CD4-positive, alpha-beta T cell treated with Interleukin-4 for 4 hours (primary cell): Measurements from ENCODE around the gene TPSAB1.
"Not testable (repeated sequence)": the region's sequence is repeated elsewhere in the genome, so short reads cannot be mapped to it uniquely, and the experiment has no call there.

Source experiments
- DNase-seq: peaks from one replicate; pipeline ENCODE4 v3.0.0-alpha.2; 2020

The TPSAB1 gene

DNA sequence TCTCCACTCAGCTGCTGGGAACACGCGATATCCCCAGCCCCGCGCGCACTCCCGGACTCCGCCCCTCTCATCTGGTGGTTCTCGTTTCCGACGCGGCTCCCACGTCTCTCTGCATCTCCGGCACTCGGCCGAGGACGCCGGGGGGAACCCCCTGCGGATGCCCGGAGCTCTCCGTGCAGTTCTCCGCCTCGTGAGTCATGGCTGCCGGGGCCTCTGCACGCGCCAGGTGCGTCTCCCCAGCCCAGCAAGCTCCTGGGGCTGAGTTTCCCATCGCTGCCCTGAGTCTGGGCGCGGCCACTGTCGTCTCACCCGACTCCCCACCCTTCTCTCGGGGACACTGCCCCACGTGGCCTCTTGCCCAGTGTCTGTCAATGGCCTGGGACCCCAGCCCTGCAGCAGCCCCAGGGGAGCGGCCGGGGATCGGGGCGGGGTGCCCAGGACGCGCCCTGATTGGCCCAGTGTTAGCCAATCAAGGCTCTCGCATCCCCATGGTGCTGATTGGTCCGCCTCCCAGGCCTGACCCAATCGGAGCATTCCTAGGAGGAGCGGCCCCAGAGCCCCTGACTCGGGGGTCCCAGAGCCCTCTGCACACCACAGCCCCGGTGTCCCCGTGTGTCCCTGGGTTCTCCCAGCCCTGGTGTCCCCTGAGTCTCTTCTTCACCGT is 13.3 kb downstream of the TPSAB1 start:
- not testable (repeated sequence) for DNase-seq

DNA sequence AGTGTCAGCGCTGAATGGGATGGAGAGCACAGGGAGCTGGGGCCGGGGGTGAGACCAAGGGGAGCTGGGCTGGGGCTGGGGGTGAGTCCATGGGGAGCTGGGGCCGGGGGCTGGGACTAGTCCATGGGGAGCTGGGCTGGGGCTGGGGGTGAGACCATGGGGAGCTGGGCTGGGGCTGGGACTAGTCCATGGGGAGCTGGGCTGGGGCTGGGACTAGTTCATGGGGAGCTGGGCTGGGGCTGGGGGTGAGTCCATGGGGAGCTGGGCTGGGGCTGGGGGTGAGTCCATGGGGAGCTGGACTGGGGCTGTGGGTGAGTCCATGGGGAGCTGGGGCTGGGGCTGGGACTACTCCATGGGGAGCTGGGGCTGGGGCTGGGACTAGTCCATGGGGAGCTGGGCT is 14.3 kb downstream of the TPSAB1 start:
- DNase-seq = not testable (repeated sequence)

DNA sequence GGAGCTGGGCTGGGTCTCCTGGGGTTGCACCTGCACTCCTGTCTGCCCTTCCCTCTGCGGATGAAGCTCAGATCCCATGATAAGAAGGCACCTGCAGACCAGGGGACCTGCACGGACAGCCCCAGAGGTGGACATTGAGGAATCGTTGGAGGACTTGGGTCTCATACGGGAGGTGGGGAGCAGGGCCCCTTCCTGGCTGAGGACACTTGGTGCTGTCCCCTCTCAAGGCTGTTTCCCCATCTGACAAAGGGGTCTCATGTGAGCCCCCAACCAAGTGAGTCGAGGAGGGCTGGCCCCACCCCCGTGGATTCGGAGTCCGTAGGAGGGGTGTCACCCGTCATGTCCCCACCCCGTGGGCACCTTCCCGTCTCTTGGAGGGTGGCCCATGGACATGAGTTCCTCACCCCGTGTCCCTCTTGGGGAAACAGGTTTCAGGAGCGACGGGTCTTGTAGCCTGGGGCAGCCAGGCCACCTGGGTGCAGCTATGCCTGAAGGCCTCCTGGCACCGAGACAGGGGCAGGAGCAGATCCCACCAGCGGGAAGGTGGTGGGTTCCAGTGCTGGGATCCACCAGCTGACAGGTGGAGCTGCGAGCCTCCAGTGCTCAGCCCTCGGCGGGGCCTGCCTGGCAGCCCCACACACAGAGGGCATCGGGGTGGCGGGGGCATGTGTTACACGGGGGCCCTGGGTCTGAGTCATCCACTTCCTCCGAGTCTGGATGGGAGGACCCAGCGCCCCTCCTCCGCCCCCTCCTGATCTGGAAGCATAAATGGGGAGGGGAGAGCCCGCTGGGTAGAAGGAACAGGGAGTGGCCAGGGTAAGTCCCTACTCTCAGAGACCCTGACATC is 15.0 kb downstream of the TPSAB1 start, which contains the start of gene TPSD1:
TPSD1 (plus strand) TSS at position 794 of the 847 bp plus-strand sequence. CDS start 212 bp downstream, outside the sequence.
- not testable (repeated sequence) for DNase-seq

DNA sequence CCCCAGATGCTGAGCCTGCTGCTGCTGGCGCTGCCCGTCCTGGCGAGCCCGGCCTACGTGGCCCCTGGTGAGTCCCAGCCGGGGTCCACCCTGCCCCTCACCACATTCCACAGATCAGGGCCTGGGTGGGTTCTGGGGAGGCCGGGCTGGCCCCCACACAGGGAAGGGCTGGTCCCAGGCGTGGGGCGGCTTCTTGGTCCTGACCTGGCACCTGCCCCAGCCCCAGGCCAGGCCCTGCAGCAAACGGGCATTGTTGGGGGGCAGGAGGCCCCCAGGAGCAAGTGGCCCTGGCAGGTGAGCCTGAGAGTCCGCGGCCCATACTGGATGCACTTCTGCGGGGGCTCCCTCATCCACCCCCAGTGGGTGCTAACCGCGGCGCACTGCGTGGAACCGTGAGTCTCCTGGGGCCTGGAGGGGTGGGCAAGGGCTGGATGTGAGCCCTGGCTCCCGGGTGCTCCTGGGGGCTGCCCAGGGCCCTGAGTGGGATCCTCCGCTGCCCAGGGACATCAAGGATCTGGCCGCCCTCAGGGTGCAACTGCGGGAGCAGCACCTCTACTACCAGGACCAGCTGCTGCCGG is 15.9 kb downstream of the TPSAB1 start:
- DNase-seq = not testable (repeated sequence)

DNA sequence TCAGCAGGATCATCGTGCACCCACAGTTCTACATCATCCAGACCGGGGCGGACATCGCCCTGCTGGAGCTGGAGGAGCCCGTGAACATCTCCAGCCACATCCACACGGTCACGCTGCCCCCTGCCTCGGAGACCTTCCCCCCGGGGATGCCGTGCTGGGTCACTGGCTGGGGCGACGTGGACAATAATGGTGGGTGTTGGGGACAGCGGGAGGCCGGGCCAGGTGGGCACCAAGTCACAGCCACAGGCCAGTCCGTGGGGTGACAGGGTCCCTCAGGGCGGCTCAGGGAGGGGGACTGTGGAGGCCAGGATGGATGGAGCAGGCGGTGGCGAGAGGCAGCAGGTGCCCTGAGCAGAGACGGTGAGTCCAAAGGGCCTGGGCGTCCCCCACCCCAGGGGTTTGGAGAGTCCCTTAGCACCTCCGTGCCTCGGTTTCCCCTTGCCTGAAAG is 16.4 kb downstream of the TPSAB1 start:
- no peak for DNase-seq

DNA sequence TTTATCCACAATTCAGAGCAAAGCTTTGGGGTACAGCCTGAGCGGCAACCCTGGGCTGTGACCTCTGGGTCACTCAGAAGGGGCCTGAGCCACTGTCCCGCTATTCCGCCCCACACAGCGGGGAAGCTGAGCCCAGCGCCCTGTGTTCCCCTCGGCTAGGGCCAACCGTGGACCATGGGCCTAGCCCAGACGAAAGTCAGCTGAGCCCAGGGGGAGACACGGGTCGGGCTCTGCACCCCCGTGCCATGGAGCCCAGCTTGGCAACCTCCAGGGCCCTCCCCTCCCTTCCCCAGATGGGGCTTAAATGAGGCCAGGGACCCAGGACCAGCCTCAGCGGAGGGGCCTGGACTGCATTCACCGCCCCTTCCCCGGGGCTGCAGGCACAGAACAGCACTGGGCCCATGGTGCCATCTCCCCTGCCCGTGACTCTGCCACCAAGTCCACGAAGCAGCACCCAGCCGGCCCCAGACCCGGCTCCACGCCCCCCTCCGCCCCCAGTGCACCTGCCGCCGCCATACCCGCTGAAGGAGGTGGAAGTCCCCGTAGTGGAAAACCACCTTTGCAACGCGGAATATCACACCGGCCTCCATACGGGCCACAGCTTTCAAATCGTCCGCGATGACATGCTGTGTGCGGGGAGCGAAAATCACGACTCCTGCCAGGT is 17.2 kb downstream of the TPSAB1 start:
- no peak for DNase-seq

DNA sequence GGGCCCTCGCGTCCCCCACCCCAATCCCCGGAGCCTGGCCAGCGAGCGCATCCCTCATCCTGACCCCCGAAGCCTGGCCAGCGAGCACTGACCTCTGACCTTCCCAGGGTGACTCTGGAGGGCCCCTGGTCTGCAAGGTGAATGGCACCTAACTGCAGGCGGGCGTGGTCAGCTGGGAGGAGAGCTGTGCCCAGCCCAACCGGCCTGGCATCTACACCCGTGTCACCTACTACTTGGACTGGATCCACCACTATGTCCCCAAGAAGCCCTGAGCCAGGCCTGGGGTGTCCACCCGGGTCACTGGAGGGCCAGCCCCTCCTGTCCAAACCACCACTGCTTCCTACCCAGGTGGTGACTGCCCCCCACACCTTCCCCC is 17.7 kb downstream of the TPSAB1 start:
- DNase-seq = no peak

DNA sequence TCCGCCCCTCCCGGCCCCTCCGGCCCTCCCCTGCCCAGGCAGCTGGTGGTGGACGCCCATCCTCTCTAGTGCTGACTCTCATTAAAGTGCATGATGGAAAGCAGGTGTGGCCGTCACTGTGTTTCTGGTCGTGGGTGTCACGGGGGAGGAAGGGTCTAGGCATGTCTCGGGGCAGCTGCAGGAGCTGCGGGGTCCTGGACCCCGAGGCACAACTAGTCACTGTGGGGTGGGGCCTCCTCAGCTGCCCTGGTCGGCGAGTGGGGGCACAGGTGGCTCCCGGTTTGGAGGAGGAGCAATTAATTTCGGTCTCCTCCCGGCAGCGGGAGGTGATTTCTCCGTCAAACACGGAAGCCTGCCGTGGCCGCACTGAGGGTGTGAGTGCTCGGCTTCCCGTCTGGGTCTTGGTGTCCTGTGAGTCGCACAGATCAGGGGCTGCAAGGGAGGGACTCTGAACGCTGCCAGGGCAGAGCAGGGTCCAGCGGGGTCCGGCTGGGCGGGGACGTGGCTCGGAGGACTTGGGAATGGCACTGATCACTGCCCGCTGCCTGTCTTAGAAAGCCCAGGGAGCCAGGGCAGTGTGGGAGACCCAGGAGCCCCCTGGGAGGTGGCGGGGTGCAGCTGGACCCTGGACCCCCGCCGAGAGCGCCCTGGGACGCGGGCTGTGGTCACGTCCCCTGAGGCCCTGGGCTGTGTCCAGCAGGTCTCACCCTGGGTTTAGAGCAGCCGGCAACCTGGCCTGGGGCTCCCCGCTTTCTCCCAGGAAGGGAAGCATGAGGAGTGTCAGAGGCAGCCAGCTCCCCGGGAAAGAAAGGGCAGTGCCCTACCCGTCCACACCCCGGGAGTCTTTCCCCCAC is 18.6 kb downstream of the TPSAB1 start:
- no peak for DNase-seq

DNA sequence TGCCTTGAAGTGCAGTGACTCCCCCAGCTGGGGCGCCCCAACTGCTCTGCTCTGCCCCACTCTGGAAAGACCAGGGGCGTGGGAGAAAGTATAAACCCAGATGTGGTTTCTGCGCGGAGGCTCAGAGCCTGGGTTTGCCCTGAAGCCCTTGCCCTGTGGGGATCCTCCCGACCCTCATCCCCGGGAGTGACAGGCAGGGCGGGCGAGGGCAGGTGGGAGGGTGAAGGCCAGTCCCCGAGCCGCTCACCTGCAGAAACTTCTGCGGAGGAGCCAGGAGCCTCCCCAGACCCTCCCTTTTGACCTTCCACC is 19.2 kb downstream of the TPSAB1 start:
- no peak for DNase-seq

DNA sequence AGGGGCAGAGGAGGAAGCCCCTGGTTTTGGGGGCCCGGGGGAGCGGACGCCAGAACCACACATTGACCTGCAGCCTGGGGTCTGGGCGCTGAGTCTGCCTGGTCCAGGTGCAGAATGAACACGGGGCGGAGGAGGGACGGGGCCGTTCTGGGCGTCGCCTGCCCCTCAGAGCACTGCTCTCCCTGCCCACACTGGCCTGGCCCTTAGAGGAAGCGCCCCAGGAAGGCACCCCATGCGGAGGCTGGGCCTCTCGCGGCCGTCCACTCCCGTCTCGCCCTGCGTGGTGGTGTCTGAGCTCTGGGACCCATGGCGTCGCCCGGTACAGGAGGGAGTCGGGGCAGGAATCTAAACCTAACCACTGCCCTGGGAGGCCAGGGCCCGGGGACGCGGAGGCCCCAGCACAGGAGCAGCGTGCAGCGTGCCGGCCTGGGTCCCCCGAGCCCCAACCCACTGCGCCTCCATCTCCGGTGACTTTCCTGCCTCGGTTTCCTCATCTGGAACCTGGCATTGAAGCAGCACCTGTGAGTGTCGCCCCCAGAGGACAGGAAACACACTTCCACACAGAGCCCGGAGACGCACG is 19.7 kb downstream of the TPSAB1 start:
- DNase-seq = no peak

DNA sequence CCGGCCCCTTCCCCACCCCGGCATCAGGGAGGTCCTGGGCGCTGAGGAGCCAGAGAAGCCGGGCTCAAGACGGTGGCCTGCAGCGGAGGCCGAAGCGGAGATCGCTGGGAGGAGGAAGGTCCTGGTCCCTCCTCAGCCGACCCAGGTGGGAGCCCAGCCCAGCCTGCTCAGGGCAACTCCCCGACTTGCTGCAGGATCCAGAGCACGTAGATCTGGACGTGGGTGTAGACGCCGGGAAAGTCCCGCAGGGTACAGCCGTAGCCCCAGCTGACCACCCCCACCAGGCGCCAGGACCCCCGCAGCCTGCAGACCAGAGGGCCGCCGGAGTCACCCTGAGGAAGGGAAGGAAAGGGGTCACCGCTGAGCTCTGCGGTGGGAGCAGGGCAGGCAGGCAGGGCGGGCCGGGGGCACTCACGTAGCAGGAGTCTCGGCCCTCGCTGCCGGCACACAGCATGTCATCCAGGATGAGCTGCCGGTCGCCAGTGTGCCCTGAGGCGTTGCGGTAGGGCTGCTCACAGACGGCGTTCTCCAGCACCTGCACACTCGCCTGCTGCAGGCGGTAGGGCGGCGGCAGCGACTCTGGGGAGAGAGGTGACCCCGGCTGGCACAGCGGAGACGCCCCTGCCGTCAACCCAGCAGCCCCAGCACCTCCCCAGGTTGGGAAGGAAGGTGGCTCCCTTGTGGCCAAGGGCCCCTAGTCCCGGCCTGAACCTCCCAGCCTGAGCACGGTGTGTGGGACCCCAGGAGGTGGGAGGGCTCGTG is 20.8 kb downstream of the TPSAB1 start:
- no peak for DNase-seq

DNA sequence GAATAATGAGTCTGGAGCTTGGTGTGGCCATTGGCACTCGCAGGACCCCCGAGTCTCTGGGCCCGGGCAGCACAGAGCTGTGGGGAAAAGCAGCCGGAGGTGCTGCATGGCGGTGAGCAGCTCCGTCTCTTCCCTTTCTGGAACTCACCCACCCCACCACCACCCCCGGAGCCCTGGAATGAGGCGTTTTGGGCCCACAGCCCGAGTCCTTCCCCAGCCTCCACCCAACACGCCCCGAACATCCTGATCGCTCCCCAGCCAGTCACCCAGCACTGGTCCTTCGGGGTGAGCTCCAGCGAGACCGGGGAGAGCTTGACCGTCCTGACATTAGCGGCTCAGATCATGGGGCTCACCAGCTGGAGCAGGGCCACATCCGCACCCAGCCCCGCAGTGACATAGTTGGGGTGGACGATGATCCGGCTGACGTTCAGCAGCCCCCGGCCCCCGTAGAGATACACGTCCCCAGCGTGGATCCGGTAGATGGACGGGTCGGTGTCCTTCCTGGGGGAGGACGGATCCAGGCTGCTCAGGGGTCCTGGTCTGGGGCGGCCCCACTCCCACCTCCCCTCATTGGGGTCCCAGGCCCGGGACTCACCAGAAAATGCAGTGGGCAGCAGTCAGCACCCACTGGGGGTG is 21.8 kb downstream of the TPSAB1 start:
- DNase-seq = no peak

DNA sequence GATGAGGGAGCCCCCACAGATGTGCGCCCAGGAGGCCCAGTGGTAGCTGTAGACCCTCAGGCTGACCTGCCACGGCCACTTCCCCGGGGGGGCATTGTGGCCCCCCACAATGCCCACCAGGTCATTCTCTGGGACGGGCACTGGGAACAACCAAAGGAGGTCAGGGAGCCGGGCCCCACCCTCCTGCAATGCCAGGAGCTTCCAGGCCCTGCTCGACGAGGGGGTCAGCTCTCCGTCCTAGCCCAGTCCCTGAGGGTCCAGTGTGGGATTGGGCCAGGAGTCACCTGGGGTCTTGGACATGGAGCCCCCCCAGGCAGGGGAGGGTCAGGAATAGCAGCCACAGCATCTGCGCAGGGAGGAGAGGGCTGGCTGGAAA is 22.3 kb downstream of the TPSAB1 start:
- DNase-seq = no peak

DNA sequence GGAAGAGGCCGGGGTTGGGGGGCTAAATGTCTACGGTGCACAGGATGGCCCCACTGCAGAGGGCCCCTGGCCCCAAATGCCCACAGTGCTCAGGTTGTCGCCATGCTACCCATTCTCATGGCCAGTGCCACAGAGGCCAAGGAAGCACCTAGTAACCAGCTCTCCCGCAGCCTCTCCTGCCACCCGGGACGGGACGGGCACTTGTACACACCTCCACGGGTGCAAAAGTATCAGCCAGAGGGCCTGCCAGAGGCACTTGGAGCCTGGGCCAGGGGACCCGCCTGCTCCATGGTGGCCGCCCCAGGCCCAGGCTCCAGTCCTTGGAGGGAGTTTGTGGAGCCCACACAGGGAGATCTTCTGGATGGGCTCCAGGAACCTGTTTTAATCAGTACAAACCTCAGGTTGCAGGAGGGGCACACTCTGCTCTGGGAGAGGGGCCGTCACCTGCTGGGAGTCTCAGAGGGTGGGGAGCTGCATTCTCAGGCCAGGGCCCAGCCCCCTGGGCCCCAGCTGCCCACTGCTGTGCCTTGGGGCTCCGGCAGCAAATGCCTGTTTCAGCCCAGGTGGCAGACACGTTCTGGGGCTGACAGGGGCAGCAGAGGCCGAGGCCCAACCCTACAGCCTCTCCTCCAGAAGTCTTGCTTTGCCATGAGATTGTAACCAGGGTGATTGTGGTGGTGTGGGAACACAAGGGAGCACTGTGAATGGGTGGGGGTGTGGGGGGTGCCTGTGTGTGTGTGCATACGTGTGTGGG is 23.3 kb downstream of the TPSAB1 start:
- DNase-seq = no peak

DNA sequence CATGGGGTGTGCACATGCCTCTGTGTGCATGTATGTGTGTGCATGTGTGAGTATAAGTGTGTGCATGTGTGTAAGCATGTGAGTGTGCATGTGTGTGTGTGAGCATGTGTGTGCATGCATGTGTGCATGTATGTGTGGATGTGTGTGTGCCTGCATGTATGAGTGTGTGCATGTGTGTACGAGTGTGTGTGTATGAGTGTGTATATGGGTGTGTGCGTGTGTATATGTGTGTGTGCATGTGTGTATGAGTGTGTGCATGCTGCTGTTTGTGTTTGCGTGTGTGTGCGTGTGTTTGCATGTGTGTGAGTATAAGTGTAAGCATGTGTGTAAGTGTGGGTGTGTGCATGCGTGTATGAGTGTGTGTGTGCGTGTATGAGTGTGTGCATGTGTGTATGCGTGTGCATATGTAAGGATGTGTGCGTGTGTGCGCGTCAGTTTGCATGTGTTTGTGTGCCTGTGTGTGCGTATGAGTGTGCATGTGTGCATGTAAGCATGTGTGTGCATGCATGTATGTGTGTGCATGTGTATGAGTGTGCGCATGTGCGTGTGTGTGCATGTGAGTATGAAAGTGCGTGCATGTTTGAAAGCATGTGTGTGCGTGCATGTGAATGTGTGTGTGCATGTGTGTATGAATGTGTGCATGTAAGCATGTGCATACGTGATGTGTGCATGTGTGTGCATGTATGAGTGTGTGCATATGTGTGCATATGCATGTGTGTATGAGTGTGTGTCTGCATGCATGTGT is 24.0 kb downstream of the TPSAB1 start:
- DNase-seq = no peak

DNA sequence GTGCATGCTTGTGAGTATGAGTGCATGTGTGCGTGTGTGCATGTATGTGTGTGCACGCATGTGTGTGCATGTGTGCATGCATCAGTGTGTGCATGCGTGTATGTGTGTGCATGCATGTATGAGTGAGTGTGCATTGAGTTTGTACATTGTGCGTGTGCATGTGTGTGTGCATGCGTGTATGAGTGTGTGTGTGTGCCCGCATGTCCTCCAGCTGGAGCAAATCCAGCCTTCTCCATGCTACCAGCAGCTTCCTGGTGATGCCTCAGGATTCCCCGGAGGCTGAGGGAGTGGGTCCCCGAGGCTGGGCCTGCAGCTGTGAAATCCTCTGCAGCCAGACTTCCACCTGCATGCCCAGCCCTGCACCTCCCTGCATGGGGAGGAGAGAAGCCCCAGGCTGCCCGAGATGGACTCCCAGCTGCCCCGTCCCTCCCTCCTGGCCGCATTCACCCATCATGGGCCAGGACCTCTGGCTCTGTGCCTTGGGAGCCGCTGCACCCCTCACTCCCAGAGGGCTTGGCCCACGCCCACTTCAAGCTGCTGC is 24.7 kb downstream of the TPSAB1 start:
- DNase-seq = no peak

DNA sequence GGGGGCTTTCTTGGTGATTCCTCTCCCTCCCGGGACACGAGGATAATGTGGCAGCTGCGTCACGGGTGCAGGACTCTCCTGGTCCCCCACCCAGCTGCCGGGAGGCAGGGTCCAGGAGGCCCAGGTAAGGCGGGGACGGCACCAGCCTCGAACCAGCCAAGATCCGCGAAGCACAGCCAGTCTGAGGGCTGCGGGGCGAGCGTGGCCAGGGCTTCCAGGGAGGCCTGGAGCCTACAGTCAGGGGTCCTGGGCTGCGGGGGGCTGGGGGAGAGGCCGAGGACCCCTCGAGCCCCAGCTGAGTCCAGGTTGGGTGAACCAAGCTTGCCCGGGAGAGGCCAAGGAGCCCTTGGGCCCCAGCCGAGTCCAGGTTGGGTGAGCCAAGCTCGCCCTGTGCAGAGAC is 25.3 kb downstream of the TPSAB1 start:
- no peak for DNase-seq

DNA sequence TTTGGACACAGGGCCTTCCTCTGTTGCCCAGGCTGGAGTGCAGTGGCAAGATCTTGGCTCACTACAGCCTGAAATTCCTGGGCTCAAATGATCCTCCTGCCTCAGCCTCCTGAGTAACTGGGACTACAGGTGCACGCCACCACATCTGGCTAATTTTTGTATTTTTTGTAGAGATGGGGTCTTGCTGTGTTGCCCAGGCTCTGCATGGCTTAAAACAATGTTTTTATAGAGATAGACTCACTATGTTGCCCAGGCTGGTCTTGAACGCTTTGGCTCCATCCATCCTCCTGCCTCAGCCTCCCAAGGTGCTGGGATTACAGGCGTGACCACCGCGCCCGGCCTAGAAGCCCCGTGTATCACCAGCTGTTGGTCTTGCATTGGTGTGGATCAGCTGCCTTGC is 28.9 kb downstream of the TPSAB1 start:
- not testable (repeated sequence) for DNase-seq

DNA sequence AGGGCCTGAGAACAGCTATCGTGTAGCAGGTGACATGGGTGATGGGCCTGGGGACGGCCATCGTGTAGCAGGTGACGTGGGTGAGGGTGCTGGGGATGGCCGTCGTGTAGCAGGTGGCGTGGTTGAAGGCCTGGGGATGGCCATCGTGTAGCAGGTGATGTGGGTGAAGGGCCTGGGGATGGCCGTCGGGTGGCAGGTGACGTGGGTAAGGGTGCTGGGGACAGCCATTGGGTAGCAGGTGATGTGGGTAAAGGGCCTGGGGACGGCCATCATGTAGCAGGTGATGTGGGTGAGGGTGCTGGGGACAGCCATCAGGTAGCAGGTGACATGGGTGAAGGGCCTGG is 30.8 kb downstream of the TPSAB1 start:
- DNase-seq = no peak
